CD14-positive monocyte (primary cell): ENCODE measurements around the gene DNAJC16. TPM values are rescaled to one million over a fixed set of nuclear protein-coding genes. Genes with fewer than 3 reads are reported as not detected.

Source experiments
- DNase-seq, 3 donors: peaks; one replicate each; pipeline ENCODE4 v3.0.0-alpha.2; 2011 to 2022
- H2AFZ ChIP-seq: 2 replicates; pipeline ENCODE4 v1.6.0; 2012; ENCODE audit warnings: mild to moderate bottlenecking, low read depth, low read length, inconsistent platforms; ENCODE audit not compliant: insufficient read depth, poor library complexity, severe bottlenecking
- H3K27ac ChIP-seq, 2 donors: 1 replicate in 1 of 2; 2 replicates in 1 of 2; pipeline ENCODE4 v1.5.1; 2012 to 2013; ENCODE audit warnings: low read length in 2 of 2, control low read depth in 1 of 2, inconsistent platforms in 1 of 2, low read depth in 1 of 2, mild to moderate bottlenecking in 1 of 2
- H3K27me3 ChIP-seq, 2 donors: one replicate each; pipeline versions ENCODE4 v1.6.0 to v1.6.1; 2011 to 2013; ENCODE audit warnings: low read length in 2 of 2; ENCODE audit not compliant: control insufficient read depth in 2 of 2, insufficient read depth in 2 of 2
- H3K36me3 ChIP-seq, 2 donors: replicated peaks in 1 of 2; 1 replicate in 1 of 2; 2 replicates in 1 of 2; pipeline versions ENCODE4 v1.5.1 to v1.6.1; 2012 to 2013; ENCODE audit warnings: low read length in 2 of 2, control low read depth in 1 of 2, inconsistent platforms in 1 of 2, mild to moderate bottlenecking in 1 of 2; ENCODE audit not compliant: insufficient read depth in 2 of 2, control insufficient read depth in 1 of 2
- H3K4me1 ChIP-seq, 2 donors: 1 replicate in 1 of 2; 2 replicates in 1 of 2; pipeline versions ENCODE4 v1.5.1 to v1.6.1; 2012 to 2013; ENCODE audit warnings: low read length in 2 of 2, control low read depth in 1 of 2, inconsistent platforms in 1 of 2, mild to moderate bottlenecking in 1 of 2, moderate library complexity in 1 of 2; ENCODE audit not compliant: insufficient read depth in 2 of 2, control insufficient read depth in 1 of 2
- H3K4me2 ChIP-seq: replicated peaks from 2 replicates; pipeline ENCODE3; 2012; ENCODE audit warnings: low read length, moderate library complexity, mild to moderate bottlenecking; ENCODE audit not compliant: poor library complexity, severe bottlenecking; ENCODE audit errors: extremely low read depth
- H3K4me3 ChIP-seq, 3 experiments: fragments of 200-600 bp in 1 of 3; sonication (generic) in 1 of 3; replicated peaks in 1 of 3; 1 replicate in 2 of 3; 2 replicates in 1 of 3; pipeline ENCODE4 v1.5.1; 2011 to 2013; ENCODE audit warnings: low read length in 3 of 3, mild to moderate bottlenecking in 3 of 3, control low read depth in 2 of 3, low read depth in 2 of 3, inconsistent platforms in 1 of 3, moderate library complexity in 1 of 3
- H3K79me2 ChIP-seq: 2 replicates; pipeline ENCODE4 v1.6.0; 2012; ENCODE audit warnings: mild to moderate bottlenecking, control low read depth, inconsistent platforms, low read length, moderate library complexity; ENCODE audit not compliant: insufficient read depth
- H3K9ac ChIP-seq: 2 replicates; pipeline ENCODE4 v1.6.0; 2017; ENCODE audit warnings: low read length, mild to moderate bottlenecking; ENCODE audit not compliant: insufficient read depth, poor library complexity, severe bottlenecking
- H3K9me3 ChIP-seq, 2 donors: replicated peaks in 1 of 2; 1 replicate in 1 of 2; 2 replicates in 1 of 2; pipeline versions ENCODE4 v1.5.1 to v1.6.1; 2012 to 2013; ENCODE audit warnings: low read length in 2 of 2, control low read depth in 1 of 2; ENCODE audit not compliant: control insufficient read depth in 1 of 2, insufficient read depth in 1 of 2
- H4K20me1 ChIP-seq: 2 replicates; pipeline ENCODE4 v1.6.0; 2012; ENCODE audit warnings: mild to moderate bottlenecking, low read length, control low read depth, moderate library complexity; ENCODE audit not compliant: insufficient read depth
- H3K27ac Mint-ChIP-seq, 7 donors: one replicate each; pipeline ENCODE4 v1.8.0; 2020; ENCODE audit warnings: mild to moderate bottlenecking in 7 of 7, mixed read lengths in 7 of 7, moderate library complexity in 6 of 7, inconsistent platforms in 2 of 7
- H3K27me3 Mint-ChIP-seq, 3 donors: one replicate each; pipeline ENCODE4 v1.8.0; 2021 to 2022; ENCODE audit warnings: low read depth in 3 of 3, mild to moderate bottlenecking in 3 of 3, mixed read lengths in 3 of 3, moderate library complexity in 3 of 3, inconsistent platforms in 1 of 3
- H3K36me3 Mint-ChIP-seq, 2 donors: one replicate each; pipeline ENCODE4 v1.8.0; 2020; ENCODE audit warnings: mixed read lengths in 2 of 2, inconsistent platforms in 1 of 2, mild to moderate bottlenecking in 1 of 2
- H3K4me1 Mint-ChIP-seq: one replicate; pipeline ENCODE4 v1.8.0; 2020; ENCODE audit warnings: mild to moderate bottlenecking, mixed read lengths
- H3K4me3 Mint-ChIP-seq, 2 donors: one replicate each; pipeline ENCODE4 v1.8.0; 2020; ENCODE audit warnings: mild to moderate bottlenecking in 2 of 2, mixed read lengths in 2 of 2, moderate library complexity in 1 of 2
- H3K9me3 Mint-ChIP-seq, 7 donors: one replicate each; pipeline ENCODE4 v1.8.0; 2020 to 2022; ENCODE audit warnings: mixed read lengths in 7 of 7, mild to moderate bottlenecking in 6 of 7, moderate library complexity in 6 of 7, inconsistent platforms in 2 of 7
- WGBS: methylation state at CpG from one replicate; pipeline ENCODE4 v1.1.5; 2013; ENCODE audit warnings: missing lambda C conversion rate; ENCODE audit not compliant: insufficient coverage; 5-methylcytosine and 5-hydroxymethylcytosine counted together
- intact Hi-C, 2 donors: fragments of 100-400 bp; cut with micrococcal nuclease; formaldehyde crosslinking; loops; one replicate each; pipeline versions ENCODE4 v1.15.0 to v1.15.1; 2023
- polyA plus RNA-seq, 3 donors: library from polyadenylated mRNA; depleted of rRNA in 1 of 3; unstranded in 2 of 3; stranded (reverse) in 1 of 3; fragments of 300-500 nt in 2 of 3; fragments of >200 nt in 1 of 3; fragmentation: Illumina TruSeq in 2 of 3; gene quantifications; 1 replicate in 2 of 3; 2 replicates in 1 of 3; pipeline ENCODE4 v1.2.3, GENCODE V29; 2012 to 2021
- TF ChIP-seq, protein P1 (sequence below): fragments of 200-600 bp; IDR thresholded peaks from one replicate; pipeline ENCODE4 v1.8.0; 2022; ENCODE audit warnings: antibody characterized with exemption, mild to moderate bottlenecking

Gene DNAJC16
- polyA plus RNA-seq, 3 donors, result 5.4 to 7.8 (median 6.3) TPM

DNA sequence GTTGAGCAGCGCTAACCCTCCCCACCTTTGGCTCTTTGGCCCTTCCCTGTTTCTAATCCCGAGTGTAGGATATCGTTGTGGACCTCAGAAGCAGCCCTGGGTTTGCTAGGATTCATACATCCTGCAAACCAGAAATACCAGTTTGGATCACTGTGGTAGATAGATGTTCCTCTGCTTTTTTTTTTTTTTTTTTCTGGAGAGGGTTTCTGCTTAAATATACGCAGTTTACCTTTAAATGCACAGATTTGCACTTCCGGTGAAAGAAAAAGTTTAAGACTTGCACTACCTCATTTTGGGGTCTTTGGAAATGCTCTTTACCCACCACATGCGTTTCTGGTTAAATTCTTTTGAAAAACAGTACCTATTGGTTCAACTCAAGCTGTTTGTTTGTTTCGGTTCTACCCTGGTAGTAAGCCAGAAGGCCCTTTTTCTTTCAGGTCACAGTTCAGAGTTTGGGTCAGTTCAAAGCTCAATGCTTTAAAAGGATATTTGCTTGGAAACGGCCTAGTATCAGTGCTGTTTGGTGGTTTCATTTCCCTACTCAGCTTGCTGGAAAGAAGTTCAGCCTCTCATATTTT is 91.5 kb downstream of the DNAJC16 start:
- no peaks in the 10 kb centered on the region for H3K36me3 Mint-ChIP-seq
- 0% methylated on average over 3 of the region's 8 CpGs for WGBS
- Histone ChIP-seq H3K4me2 (peak overlapping the region; percentile 85), H2AFZ (peak overlapping the region; percentile 69), H3K27me3 (no peaks in the 10 kb centered on the region), H3K4me3 (peak overlapping the region; percentile 91 to 99 (median 94)), H4K20me1 (peaks cover 41% of the 10 kb centered on the region), H3K4me1 (peaks cover 32 to 41% of the 10 kb centered on the region in 2 donors), H3K27ac (peak overlapping the region; percentile 99), H3K9me3 (no peaks in the 10 kb centered on the region), H3K9ac (peak overlapping the region; percentile 98), H3K36me3 (no peaks in the 10 kb centered on the region), H3K79me2 (peaks cover 52% of the 10 kb centered on the region)
- intact Hi-C loops, result loop anchor here (5.0 kb wide), 2 partner anchors 64 to 91 kb away; partner anchors contain the start of genes DNAJC16 (in 2 of the 2) and PLEKHM2 (in 2 of the 2)
- peaks cover 36% of the 10 kb centered on the region for H3K4me1 Mint-ChIP-seq
- H3K27ac Mint-ChIP-seq, result peak overlapping the region; percentile 87 to 96 (median 94)
- peak in 2 of 3 donors; percentile 16 to 30 for DNase-seq
- TF ChIP-seq, protein P1, sequence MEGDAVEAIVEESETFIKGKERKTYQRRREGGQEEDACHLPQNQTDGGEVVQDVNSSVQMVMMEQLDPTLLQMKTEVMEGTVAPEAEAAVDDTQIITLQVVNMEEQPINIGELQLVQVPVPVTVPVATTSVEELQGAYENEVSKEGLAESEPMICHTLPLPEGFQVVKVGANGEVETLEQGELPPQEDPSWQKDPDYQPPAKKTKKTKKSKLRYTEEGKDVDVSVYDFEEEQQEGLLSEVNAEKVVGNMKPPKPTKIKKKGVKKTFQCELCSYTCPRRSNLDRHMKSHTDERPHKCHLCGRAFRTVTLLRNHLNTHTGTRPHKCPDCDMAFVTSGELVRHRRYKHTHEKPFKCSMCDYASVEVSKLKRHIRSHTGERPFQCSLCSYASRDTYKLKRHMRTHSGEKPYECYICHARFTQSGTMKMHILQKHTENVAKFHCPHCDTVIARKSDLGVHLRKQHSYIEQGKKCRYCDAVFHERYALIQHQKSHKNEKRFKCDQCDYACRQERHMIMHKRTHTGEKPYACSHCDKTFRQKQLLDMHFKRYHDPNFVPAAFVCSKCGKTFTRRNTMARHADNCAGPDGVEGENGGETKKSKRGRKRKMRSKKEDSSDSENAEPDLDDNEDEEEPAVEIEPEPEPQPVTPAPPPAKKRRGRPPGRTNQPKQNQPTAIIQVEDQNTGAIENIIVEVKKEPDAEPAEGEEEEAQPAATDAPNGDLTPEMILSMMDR, result no peak
- no peaks in the 10 kb centered on the region for H3K9me3 Mint-ChIP-seq
- H3K27me3 Mint-ChIP-seq, result peaks cover 0 to 7% (median 6%) of the 10 kb centered on the region in 3 donors
- peak overlapping the region; percentile 86 to 92 for H3K4me3 Mint-ChIP-seq

GRCh38 chr1:15618655-15619525 is 92.2 kb downstream of the DNAJC16 start:
- Histone ChIP-seq H3K9me3 (no peaks in the 10 kb centered on the region), H3K4me1 (peaks cover 32 to 41% of the 10 kb centered on the region in 2 donors), H3K27me3 (no peaks in the 10 kb centered on the region), H2AFZ (peak overlapping the region; percentile 69), H3K4me3 (peak overlapping the region; percentile 91 to 99 (median 94)), H3K4me2 (peak overlapping the region; percentile 85), H3K79me2 (peaks cover 60% of the 10 kb centered on the region), H3K36me3 (no peaks in the 10 kb centered on the region), H3K9ac (peak overlapping the region; percentile 98), H4K20me1 (peaks cover 46% of the 10 kb centered on the region), H3K27ac (peak overlapping the region; percentile 77 to 99)
- peaks cover 36% of the 10 kb centered on the region for H3K4me1 Mint-ChIP-seq
- no peaks in the 10 kb centered on the region for H3K9me3 Mint-ChIP-seq
- 100% methylated on average over 7 of the region's 26 CpGs for WGBS
- DNase-seq, result peak; percentile 51 to 87 (median 65)
- peak overlapping the region; percentile 86 to 92 for H3K4me3 Mint-ChIP-seq
- H3K36me3 Mint-ChIP-seq, result no peaks in the 10 kb centered on the region
- TF ChIP-seq, protein P1, result no peak
- H3K27me3 Mint-ChIP-seq, result peaks cover 0 to 6% (median 5%) of the 10 kb centered on the region in 3 donors
- H3K27ac Mint-ChIP-seq, result peak overlapping the region; percentile 87 to 96 (median 94)
- intact Hi-C loops, result loop anchor here (5.0 kb wide), 2 partner anchors 63 to 92 kb away; partner anchors contain the start of genes DNAJC16 (in 2 of the 2) and PLEKHM2 (in 2 of the 2)
